Astrocyte (in vitro differentiated cells and primary cell): ENCODE measurements around the gene MKNK2.

Experiments used
- EZH2 ChIP-seq: IDR thresholded peaks from 2 replicates; pipeline ENCODE4 v1.6.1; 2012; ENCODE audit warnings: mild to moderate bottlenecking, low read length, inconsistent platforms; ENCODE audit not compliant: insufficient read depth
- TF ChIP-seq, protein P1 (sequence below): IDR thresholded peaks from 2 replicates; pipeline ENCODE4 v1.5.1; 2011; ENCODE audit warnings: low read depth, mild to moderate bottlenecking, inconsistent platforms, low read length, moderate library complexity; ENCODE audit not compliant: insufficient read depth

GRCh38 chr19:2076526-2076944, 25.5 kb upstream of the MKNK2 start:
- TF ChIP-seq, protein P1, sequence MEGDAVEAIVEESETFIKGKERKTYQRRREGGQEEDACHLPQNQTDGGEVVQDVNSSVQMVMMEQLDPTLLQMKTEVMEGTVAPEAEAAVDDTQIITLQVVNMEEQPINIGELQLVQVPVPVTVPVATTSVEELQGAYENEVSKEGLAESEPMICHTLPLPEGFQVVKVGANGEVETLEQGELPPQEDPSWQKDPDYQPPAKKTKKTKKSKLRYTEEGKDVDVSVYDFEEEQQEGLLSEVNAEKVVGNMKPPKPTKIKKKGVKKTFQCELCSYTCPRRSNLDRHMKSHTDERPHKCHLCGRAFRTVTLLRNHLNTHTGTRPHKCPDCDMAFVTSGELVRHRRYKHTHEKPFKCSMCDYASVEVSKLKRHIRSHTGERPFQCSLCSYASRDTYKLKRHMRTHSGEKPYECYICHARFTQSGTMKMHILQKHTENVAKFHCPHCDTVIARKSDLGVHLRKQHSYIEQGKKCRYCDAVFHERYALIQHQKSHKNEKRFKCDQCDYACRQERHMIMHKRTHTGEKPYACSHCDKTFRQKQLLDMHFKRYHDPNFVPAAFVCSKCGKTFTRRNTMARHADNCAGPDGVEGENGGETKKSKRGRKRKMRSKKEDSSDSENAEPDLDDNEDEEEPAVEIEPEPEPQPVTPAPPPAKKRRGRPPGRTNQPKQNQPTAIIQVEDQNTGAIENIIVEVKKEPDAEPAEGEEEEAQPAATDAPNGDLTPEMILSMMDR, result no peak
- no peak for TF ChIP-seq EZH2
